22Rv1 (cell line): ENCODE data around the gene OR52A5.
"Not testable (repeated sequence)": the region's sequence is repeated elsewhere in the genome, so short reads cannot be mapped to it uniquely, and the experiment has no call there.

Experiments used
- H3K27ac ChIP-seq: fragments of 450-650 bp; 2 replicates; pipeline ENCODE4 v1.5.1; 2017
- CTCF ChIP-seq: fragments of 450-650 bp; IDR thresholded peaks from 2 replicates; pipeline ENCODE4 v1.5.1; 2017; ENCODE audit warnings: mild to moderate bottlenecking
- ZFX ChIP-seq: fragments of 450-650 bp; IDR thresholded peaks from 2 replicates; pipeline ENCODE4 v1.6.1; 2017; ENCODE audit warnings: antibody characterized with exemption, borderline replicate concordance

The OR52A5 gene

GRCh38 chr11:5137996-5138395 lies at the start of gene OR52A5:
TSS of gene OR52A5 (minus strand) at chr11:5138356. CDS start at chr11:5132642, 5,714 bp downstream.
- TF ChIP-seq ZFX (no peak), CTCF (no peak)
- no peak within 1 kb of the TSS for H3K27ac ChIP-seq

- no peak overlapping the region for H3K27ac ChIP-seq
- TF ChIP-seq CTCF (no peak), ZFX (no peak)
These were observed 40.1 kb upstream of the OR52A5 start for GRCh38 chr11:5178046-5178837.

GRCh38 chr11:5174934-5175333 lies 36.8 kb upstream of the OR52A5 start:
- TF ChIP-seq CTCF, result no peak
- no peak for TF ChIP-seq ZFX
- no peak overlapping the region for H3K27ac ChIP-seq

DNA sequence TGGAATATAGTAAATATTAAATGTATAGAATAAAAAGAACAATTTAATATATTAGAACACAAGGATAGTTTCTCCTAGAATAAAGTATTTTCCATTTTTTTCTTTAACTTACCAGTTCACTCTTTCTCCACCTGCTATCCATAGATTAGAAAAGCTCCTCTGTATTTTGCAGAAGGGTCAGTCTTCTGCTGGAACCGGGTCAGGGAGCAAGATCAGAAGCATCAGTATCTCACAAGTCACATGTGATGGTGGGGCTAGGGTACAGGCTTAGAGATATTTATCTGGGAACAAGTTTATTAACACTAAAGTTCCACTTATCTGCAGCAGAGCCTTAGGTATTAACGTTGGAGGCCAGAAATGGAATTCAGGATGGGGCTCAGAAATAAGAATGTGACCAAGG lies 33.7 kb upstream of the OR52A5 start:
- no peak for TF ChIP-seq ZFX
- no peak for TF ChIP-seq CTCF
- no peak overlapping the region for H3K27ac ChIP-seq

- not testable (repeated sequence) for H3K27ac ChIP-seq
These were observed 27.7 kb upstream of the OR52A5 start for GRCh38 chr11:5165898-5166297.

GRCh38 chr11:5164807-5165206 lies 26.7 kb upstream of the OR52A5 start:
- not testable (repeated sequence) for H3K27ac ChIP-seq

GRCh38 chr11:5161045-5161444 lies 22.9 kb upstream of the OR52A5 start:
- not testable (repeated sequence) for H3K27ac ChIP-seq

DNA sequence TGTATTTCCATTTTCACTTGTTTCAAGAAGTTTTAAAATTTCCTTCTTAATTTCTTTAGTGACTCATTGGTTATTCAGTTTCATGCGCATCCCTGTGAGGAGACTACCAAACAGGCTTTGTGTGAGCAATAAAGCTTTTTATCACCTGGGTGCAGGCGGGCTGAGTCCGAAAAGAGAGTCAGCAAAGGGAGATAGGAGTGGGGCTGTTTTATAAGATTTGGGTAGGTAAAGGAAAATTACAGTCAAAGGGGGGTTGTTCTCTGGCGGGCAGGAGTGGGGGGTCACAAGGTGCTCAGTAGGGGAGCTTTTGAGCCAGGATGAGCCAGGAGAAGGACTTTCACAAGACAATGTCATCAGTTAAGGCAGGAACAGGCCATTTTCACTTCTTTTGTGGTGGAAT lies 22.1 kb upstream of the OR52A5 start:
- not testable (repeated sequence) for H3K27ac ChIP-seq

DNA sequence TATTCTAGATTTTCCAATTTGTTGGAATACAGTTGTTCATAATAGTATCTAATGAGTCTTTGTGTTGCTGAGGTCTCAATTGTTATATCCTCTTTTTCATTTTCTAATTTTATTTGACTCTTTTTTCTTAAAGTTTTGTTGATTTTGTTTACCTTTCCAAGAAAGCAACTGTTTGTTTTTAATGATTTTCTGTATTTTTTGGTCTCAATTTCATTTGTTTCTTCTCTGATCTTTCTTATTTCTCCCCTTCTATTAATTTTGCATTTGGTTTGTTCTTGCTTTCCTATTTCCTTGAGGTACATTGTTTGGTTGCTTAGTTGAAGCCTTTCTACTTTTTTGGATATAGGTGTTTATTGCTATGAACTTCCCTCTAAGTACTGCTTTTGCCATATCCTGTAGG lies 21.6 kb upstream of the OR52A5 start:
- TF ChIP-seq CTCF, result no peak
- no peak for TF ChIP-seq ZFX
- H3K27ac ChIP-seq, result no peak overlapping the region

GRCh38 chr11:5154657-5155056 lies 16.5 kb upstream of the OR52A5 start, which contains the start of gene OR52A1:
TSS of gene OR52A1 (minus strand) at chr11:5154757. CDS start at chr11:5152369, 2,388 bp downstream.
- TF ChIP-seq CTCF (no peak), ZFX (no peak)
- H3K27ac ChIP-seq, result no peak within 1 kb of the TSS
